H9 (cell line): ENCODE data around the gene SSUH2. TPM values are rescaled to one million over a fixed set of nuclear protein-coding genes. Genes with fewer than 3 reads are reported as not detected.

Experiments used
- DNase-seq: peaks from one replicate; pipeline ENCODE4 v3.0.0-alpha.2; 2017
- H2AFZ ChIP-seq: one replicate; pipeline ENCODE4 v1.6.1; 2013; ENCODE audit warnings: mild to moderate bottlenecking, low read length, control low read depth, moderate library complexity
- H2AK5ac ChIP-seq: 2 replicates; pipeline ENCODE4 v1.6.1; 2013; ENCODE audit warnings: low read length, control low read depth, mixed read lengths; ENCODE audit not compliant: insufficient read length
- H2BK120ac ChIP-seq: one replicate; pipeline ENCODE4 v1.6.1; 2013; ENCODE audit warnings: low read depth, mild to moderate bottlenecking, low read length, control low read depth, inconsistent platforms; ENCODE audit not compliant: poor library complexity, severe bottlenecking
- H2BK12ac ChIP-seq: 2 replicates; pipeline ENCODE4 v1.6.1; 2013; ENCODE audit warnings: low read length, control low read depth, mixed read lengths, low read depth; ENCODE audit not compliant: insufficient read length
- H2BK15ac ChIP-seq: 2 replicates; pipeline ENCODE4 v1.6.1; 2013; ENCODE audit warnings: low read depth, low read length, control low read depth
- H2BK20ac ChIP-seq: one replicate; pipeline ENCODE4 v1.6.1; 2013; ENCODE audit warnings: low read depth, mild to moderate bottlenecking, low read length, control low read depth, inconsistent platforms; ENCODE audit not compliant: poor library complexity, severe bottlenecking
- H2BK5ac ChIP-seq: 2 replicates; pipeline ENCODE4 v1.6.1; 2013; ENCODE audit warnings: low read length, control low read depth, mixed read lengths; ENCODE audit not compliant: insufficient read length
- H3K14ac ChIP-seq: 2 replicates; pipeline ENCODE4 v1.6.1; 2013; ENCODE audit warnings: low read length, control low read depth; ENCODE audit not compliant: insufficient read depth
- H3K18ac ChIP-seq: 2 replicates; pipeline ENCODE4 v1.6.1; 2013; ENCODE audit warnings: low read depth, mild to moderate bottlenecking, mixed read lengths, low read length, control low read depth; ENCODE audit not compliant: insufficient read length
- H3K23ac ChIP-seq: 2 replicates; pipeline ENCODE4 v1.6.1; 2013; ENCODE audit warnings: low read length, control low read depth, mixed read lengths, low read depth; ENCODE audit not compliant: insufficient read length
- H3K23me2 ChIP-seq: 2 replicates; pipeline ENCODE4 v1.6.1; 2013; ENCODE audit warnings: low read depth, mild to moderate bottlenecking, mixed read lengths, low read length, control low read depth; ENCODE audit not compliant: insufficient read length, poor library complexity, severe bottlenecking
- H3K27ac ChIP-seq: 2 replicates; pipeline ENCODE4 v1.5.1; 2013; ENCODE audit warnings: low read length, control low read depth, mixed read lengths, low read depth; ENCODE audit not compliant: insufficient read length
- H3K27me3 ChIP-seq: 2 replicates; pipeline ENCODE4 v1.6.1; 2013; ENCODE audit warnings: low read length, control low read depth, inconsistent platforms; ENCODE audit not compliant: insufficient read depth
- H3K4ac ChIP-seq: 2 replicates; pipeline ENCODE4 v1.6.1; 2013; ENCODE audit warnings: low read depth, mild to moderate bottlenecking, control low read depth, inconsistent platforms, low read length, moderate library complexity
- H3K4me1 ChIP-seq: 2 replicates; pipeline ENCODE4 v1.6.1; 2013; ENCODE audit warnings: low read length, control low read depth, inconsistent platforms; ENCODE audit not compliant: insufficient read depth
- H3K4me2 ChIP-seq: 2 replicates; pipeline ENCODE4 v1.6.1; 2013; ENCODE audit warnings: low read length, control low read depth, mixed read lengths; ENCODE audit not compliant: insufficient read length, insufficient read depth
- H3K56ac ChIP-seq: 2 replicates; pipeline ENCODE4 v1.6.1; 2013; ENCODE audit warnings: low read depth, mild to moderate bottlenecking, mixed read lengths, low read length, control low read depth; ENCODE audit not compliant: insufficient read length
- H3K79me1 ChIP-seq: 2 replicates; pipeline ENCODE4 v1.6.1; 2013; ENCODE audit warnings: low read depth, mild to moderate bottlenecking, moderate library complexity, low read length, control low read depth, inconsistent platforms; ENCODE audit not compliant: insufficient read depth, poor library complexity, severe bottlenecking
- H3K79me2 ChIP-seq: 2 replicates; pipeline ENCODE4 v1.6.1; 2013; ENCODE audit warnings: low read length, control low read depth, inconsistent platforms; ENCODE audit not compliant: insufficient read depth
- H3K9ac ChIP-seq: 2 replicates; pipeline ENCODE4 v1.6.1; 2013; ENCODE audit warnings: low read length, control low read depth, mixed read lengths; ENCODE audit not compliant: insufficient read length; ENCODE audit errors: extremely low read depth
- H3K9me3 ChIP-seq: one replicate; pipeline ENCODE4 v1.6.1; 2013; ENCODE audit warnings: low read depth, low read length, inconsistent platforms; ENCODE audit not compliant: control insufficient read depth
- H3T11ph ChIP-seq: one replicate; pipeline ENCODE4 v1.6.1; 2013; ENCODE audit warnings: mild to moderate bottlenecking, low read length, control low read depth, inconsistent platforms
- H4K20me1 ChIP-seq: one replicate; pipeline ENCODE4 v1.6.1; 2013; ENCODE audit not compliant: control insufficient read depth, insufficient read length, insufficient read depth
- H4K5ac ChIP-seq: 2 replicates; pipeline ENCODE4 v1.6.1; 2013; ENCODE audit warnings: low read depth, mild to moderate bottlenecking, mixed read lengths, low read length, control low read depth; ENCODE audit not compliant: insufficient read length
- H4K8ac ChIP-seq: replicated peaks from 2 replicates; pipeline ENCODE4 v1.6.1; 2013; ENCODE audit warnings: low read length, control low read depth, mixed read lengths, low read depth; ENCODE audit not compliant: insufficient read length
- H4K91ac ChIP-seq: 2 replicates; pipeline ENCODE4 v1.6.1; 2013; ENCODE audit warnings: low read depth, mild to moderate bottlenecking, moderate library complexity, mixed read lengths, low read length, control low read depth; ENCODE audit not compliant: insufficient read length
- H3K27ac Mint-ChIP-seq, 3 experiments: 2 replicates in 2 of 3; 3 replicates in 1 of 3; pipeline ENCODE4 v1.8.0; 2020 to 2021; ENCODE audit warnings: mixed read lengths in 3 of 3, mild to moderate bottlenecking in 1 of 3, moderate library complexity in 1 of 3
- H3K27me3 Mint-ChIP-seq: 2 replicates; pipeline ENCODE4 v1.8.0; 2021; ENCODE audit warnings: low read depth, mild to moderate bottlenecking, moderate library complexity, mixed read lengths
- H3K36me3 Mint-ChIP-seq, 3 experiments: 2 replicates in 2 of 3; 3 replicates in 1 of 3; pipeline ENCODE4 v1.8.0; 2020 to 2021; ENCODE audit warnings: low read depth in 3 of 3, mixed read lengths in 3 of 3; ENCODE audit not compliant: insufficient read depth in 1 of 3
- H3K4me1 Mint-ChIP-seq, 2 experiments: 2 replicates each; pipeline ENCODE4 v1.8.0; 2020; ENCODE audit warnings: mixed read lengths in 2 of 2
- H3K4me3 Mint-ChIP-seq, 2 experiments: 2 replicates in 1 of 2; 3 replicates in 1 of 2; pipeline ENCODE4 v1.8.0; 2020 to 2021; ENCODE audit warnings: mild to moderate bottlenecking in 2 of 2, mixed read lengths in 2 of 2, moderate library complexity in 1 of 2
- H3K9me3 Mint-ChIP-seq, 2 experiments: 2 replicates in 1 of 2; 3 replicates in 1 of 2; pipeline ENCODE4 v1.8.0; 2020; ENCODE audit warnings: mild to moderate bottlenecking in 2 of 2, mixed read lengths in 2 of 2, moderate library complexity in 1 of 2
- CTCF ChIP-seq: fragments of 200-600 bp; sonication (generic); conservative IDR thresholded peaks from 3 replicates; pipeline ENCODE4 v1.8.0; 2021; ENCODE audit warnings: antibody characterized with exemption, mild to moderate bottlenecking
- WGBS: extraction: QIAGEN DNeasy Blood & Tissue Kit; methylation state at CpG from one replicate; pipeline ENCODE4 v1.1.7; 2013; ENCODE audit warnings: missing lambda C conversion rate, low lambda C conversion rate, mixed read lengths; ENCODE audit not compliant: insufficient read length; ENCODE audit errors: extremely low coverage; 5-methylcytosine and 5-hydroxymethylcytosine counted together
- total RNA-seq: library from RNA; stranded (reverse); gene quantifications from 2 replicates; pipeline ENCODE4 v1.2.1, GENCODE V29; 2021

SSUH2 gene
- total RNA-seq, 1 experiment from 2014 or later = 0.61 TPM

- no peaks in the 10 kb centered on the region for H3K79me2 ChIP-seq
- no peak overlapping the region for H3K56ac ChIP-seq
- H3K4me1 ChIP-seq = no peaks in the 10 kb centered on the region
- no peaks in the 10 kb centered on the region for H3K27me3 ChIP-seq
- H2BK20ac ChIP-seq = no peak overlapping the region
- Mint-ChIP-seq H3K27ac (no peak overlapping the region), H3K36me3 (no peaks in the 10 kb centered on the region), H3K27me3 (peaks cover 16% of the 10 kb centered on the region), H3K9me3 (no peaks in the 10 kb centered on the region), H3K4me1 (peaks cover 4 to 11% of the 10 kb centered on the region in 2 experiments; a peak in 2 of 4 replicates), H3K4me3 (no peak overlapping the region)
- no peak for DNase-seq
- H3K27ac ChIP-seq = no peak overlapping the region
- H3T11ph ChIP-seq = no peak overlapping the region
- H4K20me1 ChIP-seq = no peaks in the 10 kb centered on the region
- no peak overlapping the region for H4K5ac ChIP-seq
- no peak overlapping the region for H3K18ac ChIP-seq
- H3K23ac ChIP-seq = no peak overlapping the region
- no peak overlapping the region for H2BK120ac ChIP-seq
- no CpG with 5 or more reads among the region's 2 CpGs for WGBS
- H4K8ac ChIP-seq = no peak overlapping the region
- no peak overlapping the region for H3K4me2 ChIP-seq
- H2BK15ac ChIP-seq = no peak overlapping the region
- H2BK12ac ChIP-seq = no peak overlapping the region
- no peaks in the 10 kb centered on the region for H3K23me2 ChIP-seq
- no peak overlapping the region for H2AFZ ChIP-seq
- no peak overlapping the region for H2BK5ac ChIP-seq
- no peak overlapping the region for H2AK5ac ChIP-seq
- no peak overlapping the region for H3K9ac ChIP-seq
- TF ChIP-seq CTCF = no peak
- H4K91ac ChIP-seq = no peak overlapping the region
- no peaks in the 10 kb centered on the region for H3K9me3 ChIP-seq
- no peaks in the 10 kb centered on the region for H3K79me1 ChIP-seq
- H3K4ac ChIP-seq = no peak overlapping the region
- no peak overlapping the region for H3K14ac ChIP-seq
Measured at GRCh38 chr3:8642001-8642400, 2.6 kb downstream of the SSUH2 start.
